CD4-positive, alpha-beta T cell treated with Interferon alpha-2 for 1 hour (primary cell): ENCODE measurements around the gene CA10.

Experiments
- DNase-seq, 2 donors: peaks; one replicate each; pipeline ENCODE4 v3.0.0-alpha.2; 2020 to 2022

CA10 gene

GRCh38 chr17:51630101-51630671, 528.3 kb downstream of the CA10 start:
- no peak for DNase-seq

DNA sequence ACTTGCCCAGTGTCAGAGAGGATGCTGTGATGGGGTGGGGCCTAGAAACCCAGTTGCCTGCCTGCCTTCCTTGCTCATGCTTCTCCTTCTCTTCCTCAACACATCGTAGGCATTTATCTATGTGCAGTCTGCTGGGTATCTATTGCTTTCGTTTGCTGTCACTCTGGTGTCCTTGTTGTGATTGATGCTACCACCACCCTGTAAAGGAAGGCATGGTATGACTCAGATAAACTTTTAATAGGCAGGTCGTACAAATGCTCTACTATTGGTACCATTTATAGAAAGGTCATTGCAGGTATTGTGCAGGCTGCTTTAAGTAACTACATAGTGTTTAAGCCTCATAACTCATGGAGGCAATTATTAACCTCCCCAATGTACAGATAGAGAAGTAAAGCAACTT, 529.3 kb downstream of the CA10 start:
- no peak for DNase-seq

DNA sequence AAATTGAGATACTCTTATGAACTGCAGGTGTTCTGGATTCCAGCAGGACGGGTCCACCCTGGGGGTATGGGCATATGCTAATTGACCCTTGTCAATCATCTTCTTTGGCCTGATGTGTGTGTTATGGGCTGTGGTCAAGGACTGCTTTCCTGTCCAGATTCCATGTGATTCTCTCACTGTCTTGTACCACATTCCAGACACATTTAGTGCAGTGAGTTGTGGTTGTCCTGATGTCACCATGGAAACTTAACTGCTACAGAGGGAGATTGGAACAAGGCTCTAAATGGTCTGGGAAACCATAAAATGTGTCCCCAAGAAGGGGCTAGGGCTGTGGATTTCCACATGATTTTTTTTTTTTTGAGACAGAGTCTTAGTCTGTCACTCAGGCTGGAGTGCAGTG, 530.7 kb downstream of the CA10 start:
- DNase-seq, result no peak

- no peak for DNase-seq
Observed at GRCh38 chr17:51618476-51618875, 540.0 kb downstream of the CA10 start.

- DNase-seq, result no peak
Observed at GRCh38 chr17:51617986-51618385, 540.5 kb downstream of the CA10 start.

- DNase-seq, result no peak
Observed at GRCh38 chr17:51613255-51613654, 545.3 kb downstream of the CA10 start.

DNA sequence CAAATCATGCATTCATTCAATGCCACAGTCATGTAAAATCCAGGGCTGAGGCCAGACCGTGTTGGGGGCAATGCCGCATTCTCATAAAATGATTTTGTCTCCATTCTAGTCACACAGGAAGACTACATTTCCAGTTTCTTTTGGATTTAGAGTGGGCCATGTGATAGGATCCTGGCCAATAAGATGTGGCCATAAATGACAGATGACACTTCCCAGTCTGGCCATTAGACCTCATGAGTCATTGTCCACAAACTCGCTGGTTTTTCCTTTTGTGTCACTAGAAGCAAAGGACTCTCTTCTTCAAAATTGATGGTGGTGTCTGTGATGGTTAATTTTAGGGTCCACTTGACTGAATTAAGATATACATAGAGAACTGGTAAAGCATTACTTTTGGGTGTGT, 545.8 kb downstream of the CA10 start:
- DNase-seq, result no peak

DNA sequence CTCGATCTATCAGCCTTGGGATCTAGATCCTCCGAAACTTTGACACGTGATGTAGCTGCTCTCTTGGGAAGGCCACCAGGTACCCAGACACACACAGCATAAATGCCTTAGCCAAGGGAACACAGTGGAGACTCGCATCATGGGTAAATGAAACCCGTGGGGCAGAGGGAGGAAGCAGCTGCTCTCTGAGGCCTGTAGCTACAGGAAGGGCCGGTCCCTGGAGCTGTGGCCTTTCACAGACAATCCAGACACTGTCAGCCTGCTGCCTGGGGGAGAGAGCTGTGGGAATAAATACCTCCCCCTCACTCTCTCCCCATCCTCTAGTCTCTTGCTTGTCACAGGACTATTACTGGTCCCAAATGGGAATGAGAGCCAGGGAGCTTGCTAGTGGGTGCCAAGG, 546.9 kb downstream of the CA10 start:
- no peak for DNase-seq

DNA sequence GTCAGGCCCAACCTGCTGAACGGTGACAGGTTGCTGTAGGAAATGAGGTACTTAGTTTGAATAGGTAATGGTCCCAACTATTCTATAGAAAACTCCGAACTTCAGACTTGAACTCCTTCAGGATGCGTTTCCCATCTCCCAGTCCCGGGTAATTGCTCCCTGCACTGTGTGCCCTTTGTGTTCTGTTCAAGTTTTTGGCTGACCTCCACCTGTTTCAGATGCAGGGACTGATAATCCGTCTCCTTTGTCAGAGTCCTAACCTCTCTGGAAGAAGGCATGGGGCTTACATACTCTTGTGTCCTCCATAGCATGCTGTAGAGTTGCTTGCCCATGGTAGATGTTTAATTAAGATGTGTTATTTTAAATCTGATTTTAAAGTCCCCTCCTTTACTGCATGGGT, 547.7 kb downstream of the CA10 start:
- DNase-seq, result no peak

- no peak for DNase-seq
Observed at GRCh38 chr17:51610155-51610554, 548.4 kb downstream of the CA10 start.

GRCh38 chr17:51608251-51608933, 550.1 kb downstream of the CA10 start:
- no peak for DNase-seq

DNA sequence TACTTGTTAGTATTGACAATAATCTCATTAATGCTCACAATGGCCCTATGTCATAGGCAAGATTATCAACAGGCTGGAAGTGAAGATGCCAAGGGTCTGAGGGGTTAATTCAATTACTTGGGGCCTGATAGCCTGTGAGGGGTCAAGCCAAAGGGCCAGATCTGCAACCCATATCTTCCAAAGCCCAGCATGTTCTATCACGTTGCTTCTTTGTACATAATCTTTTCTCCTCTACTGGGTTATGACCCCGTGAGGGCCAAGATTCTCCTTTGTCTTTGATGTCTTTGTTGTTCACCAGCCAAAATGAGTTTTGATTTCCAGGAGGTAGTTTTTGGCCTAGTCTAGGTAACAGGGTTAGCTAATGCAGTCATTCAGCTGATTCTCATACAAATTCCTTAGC, 551.0 kb downstream of the CA10 start:
- DNase-seq, result no peak

- no peak for DNase-seq
Observed at GRCh38 chr17:51604299-51605020, 554.1 kb downstream of the CA10 start.

- no peak for DNase-seq
Observed at GRCh38 chr17:51601622-51602261, 556.8 kb downstream of the CA10 start.

- no peak for DNase-seq
Observed at GRCh38 chr17:51598824-51599223, 559.7 kb downstream of the CA10 start.

DNA sequence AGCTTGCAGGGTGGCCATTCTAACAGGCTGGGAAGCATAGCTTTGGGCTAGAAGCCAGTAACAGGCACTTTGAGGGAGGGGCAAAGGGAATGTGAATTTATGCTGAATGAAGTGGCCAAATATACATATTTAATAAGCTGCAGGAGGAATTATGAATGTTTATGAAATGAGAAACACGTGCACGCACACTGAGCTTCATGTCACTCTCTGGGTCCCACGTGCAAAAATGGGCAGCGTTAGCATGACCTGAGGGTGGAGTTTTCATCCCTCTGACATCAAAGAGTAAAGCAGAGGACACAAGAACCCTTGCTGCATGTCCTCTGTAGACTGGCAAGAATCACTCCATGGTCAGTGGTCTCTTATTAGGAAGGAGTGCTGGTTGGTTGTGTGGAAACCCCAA, 561.2 kb downstream of the CA10 start:
- DNase-seq, result no peak

DNA sequence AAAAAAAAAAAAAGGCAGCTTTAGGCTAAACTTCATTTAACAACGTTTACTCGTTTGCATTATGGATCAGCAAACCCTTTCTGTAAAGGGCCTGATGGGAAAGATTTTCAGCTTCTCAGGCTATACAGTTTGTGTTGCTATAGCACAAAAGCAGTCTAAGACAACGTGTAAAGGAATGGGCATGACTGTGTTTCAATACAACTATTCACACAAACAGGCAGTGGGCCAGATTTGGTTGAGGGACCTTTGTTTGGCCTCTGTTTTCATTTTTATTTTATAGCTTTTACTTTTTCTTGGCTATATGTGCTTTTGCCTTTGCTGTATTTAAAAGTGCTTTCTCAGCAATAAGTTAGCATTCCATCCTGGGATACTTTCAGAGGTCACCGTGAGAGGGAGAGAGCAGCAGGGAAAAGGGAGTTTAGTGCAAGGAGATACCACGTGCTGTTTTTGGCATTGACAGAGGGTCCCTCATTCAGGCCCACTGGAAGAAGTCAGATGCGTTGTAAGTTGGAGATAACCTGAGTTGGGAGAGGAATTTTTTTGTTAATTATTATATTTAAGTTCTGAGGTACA, 562.6 kb downstream of the CA10 start:
- DNase-seq, result no peak

- DNase-seq, result no peak
Observed at GRCh38 chr17:51590071-51590656, 568.4 kb downstream of the CA10 start.

DNA sequence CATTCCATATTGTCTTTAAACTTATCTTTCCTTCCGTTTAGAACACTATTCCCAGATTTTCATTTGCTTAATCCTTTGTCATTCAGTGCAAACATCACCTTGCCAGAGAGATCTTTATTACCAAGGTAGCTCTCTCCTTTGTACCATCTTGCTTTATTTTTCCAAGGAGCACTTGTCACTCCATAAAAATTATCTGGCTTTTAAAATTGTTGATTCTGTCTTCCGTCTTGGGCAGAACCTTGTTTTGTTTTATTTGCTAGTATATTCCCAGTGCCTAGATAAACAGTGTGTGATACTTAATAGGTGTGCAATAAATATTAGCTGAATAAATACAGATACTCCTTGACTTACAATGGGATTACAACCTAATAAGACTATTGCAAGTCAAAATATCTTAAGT, 570.5 kb downstream of the CA10 start:
- DNase-seq, result no peak

DNA sequence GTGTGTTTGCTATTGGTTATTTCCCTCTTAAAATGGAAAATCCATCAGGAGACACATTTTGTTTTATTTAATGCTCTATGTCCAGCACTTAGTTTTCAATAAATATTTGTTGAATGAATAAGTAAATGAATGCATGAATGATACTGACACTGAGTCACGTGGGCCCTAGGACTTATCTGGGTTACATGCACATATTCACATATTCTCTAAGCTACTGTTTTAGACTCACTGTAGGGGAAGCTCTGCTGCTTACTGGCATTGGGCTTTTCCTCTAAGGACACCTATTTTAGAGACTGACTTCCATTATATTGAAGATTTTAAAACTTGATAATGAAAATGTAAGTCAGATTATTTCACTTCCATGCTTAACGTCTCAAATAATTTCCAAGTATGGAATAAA, 571.0 kb downstream of the CA10 start:
- DNase-seq, result no peak

DNA sequence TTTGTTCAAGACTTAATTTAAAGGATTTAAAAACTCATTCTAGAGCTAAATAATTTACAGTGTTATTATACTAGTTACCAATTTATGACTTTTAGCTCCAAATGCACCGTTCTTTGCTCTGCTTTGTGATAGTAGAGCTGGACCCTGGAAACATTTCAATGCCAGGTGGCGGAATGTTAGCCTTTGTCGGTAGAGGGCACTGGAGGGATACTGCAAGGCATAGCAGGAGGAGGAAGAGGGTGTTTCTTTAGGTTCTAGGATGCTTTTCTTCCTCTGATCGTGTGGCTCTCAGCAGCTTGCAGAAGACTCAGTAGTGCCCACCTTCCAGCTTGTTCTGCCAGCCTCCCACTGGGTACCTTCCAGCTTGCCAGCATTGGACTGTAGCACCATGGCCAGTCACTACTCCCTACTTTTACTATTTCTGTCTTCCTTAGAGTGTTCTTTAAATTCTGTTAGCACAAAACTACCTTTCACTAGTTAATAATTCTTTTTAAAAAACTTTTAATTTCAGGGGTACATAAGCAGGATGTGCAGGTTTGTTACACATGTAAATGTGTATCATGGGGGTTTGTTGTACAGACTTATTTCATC, 572.9 kb downstream of the CA10 start:
- DNase-seq, result no peak

DNA sequence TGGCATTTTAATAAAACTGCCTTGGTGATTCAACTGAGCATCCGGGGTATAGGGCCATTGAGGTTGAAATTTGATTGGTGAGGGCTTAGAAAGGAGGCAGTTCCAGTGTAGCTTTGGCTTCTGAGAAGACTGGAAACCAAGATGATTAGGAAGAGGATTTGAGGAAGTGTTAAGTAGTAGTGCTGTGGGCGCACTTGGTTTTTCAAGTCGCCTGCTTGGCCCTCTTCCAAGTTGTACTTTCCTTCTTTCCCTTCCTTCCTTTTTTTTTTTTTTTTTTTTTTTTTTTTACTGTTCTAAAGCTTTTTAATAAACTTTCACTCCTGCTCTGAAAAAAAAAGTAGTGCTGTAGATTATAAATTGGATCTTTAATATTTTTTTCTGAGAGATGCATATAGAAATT, 577.6 kb downstream of the CA10 start:
- DNase-seq, result no peak
